ENCODE data around the gene STX11. TPM values are rescaled to one million over a fixed set of nuclear protein-coding genes. Genes with fewer than 3 reads are reported as not detected.

STX11 gene
- polyA plus RNA-seq, 2 of the 4 experiments (the other 2 are of a cell fraction), result 0.36 to 0.78 TPM

DNA sequence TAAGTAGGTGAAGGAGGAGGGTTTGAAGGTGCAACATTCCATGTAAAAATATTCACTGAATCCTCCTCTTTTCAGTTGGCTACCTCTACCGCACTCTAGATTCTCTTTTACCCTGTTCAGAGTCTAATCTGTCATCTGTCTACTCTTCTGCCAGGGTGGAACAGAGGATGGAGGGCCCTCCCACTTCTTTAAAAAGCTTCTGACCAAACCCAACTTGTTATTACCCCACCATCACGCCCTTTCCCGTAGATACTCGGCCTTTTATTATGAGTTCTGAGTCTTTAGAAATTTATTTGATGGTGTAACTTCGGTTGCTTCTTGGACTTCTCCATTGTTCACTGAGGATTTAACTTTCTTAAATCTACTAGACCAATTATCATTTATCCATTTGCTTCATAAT is 11.7 kb downstream of the STX11 start:
- Histone ChIP-seq H3K27ac (no peak overlapping the region), H3K4me2 (no peak overlapping the region), H3K4me3 (no peak overlapping the region), H3K4me1 (peaks cover 19% of the 10 kb centered on the region), H3K9me3 (no peaks in the 10 kb centered on the region)
- WGBS (ENCODE audit: missing lambda C conversion rate), result 88% methylated on average over 5 of the region's 5 CpGs
- FAIRE-seq, result no peak
- POLR2A ChIA-PET, result no interaction called here
- no peak for ATAC-seq
- CTCF ChIA-PET, result interaction anchor here (0.6 to 2.2 kb wide), 2 partner anchors 12 to 670 kb away, joined by 4 to 6 read pairs; no protein-coding TSS in a partner anchor
- TF ChIP-seq CHD4 (IDR thresholded peaks at IDR 0.05; ENCODE audit: borderline replicate concordance) (no peak), HEYL (CRISPR knock-in tag; IDR thresholded peaks at IDR 0.05) (no peak), GATA3 (IDR thresholded peaks at IDR 0.05; ENCODE audit: borderline replicate concordance) (no peak)
- no peak for DNase-seq (ENCODE audit: low read depth in 1 of 2, low spot score in 1 of 2)

DNA sequence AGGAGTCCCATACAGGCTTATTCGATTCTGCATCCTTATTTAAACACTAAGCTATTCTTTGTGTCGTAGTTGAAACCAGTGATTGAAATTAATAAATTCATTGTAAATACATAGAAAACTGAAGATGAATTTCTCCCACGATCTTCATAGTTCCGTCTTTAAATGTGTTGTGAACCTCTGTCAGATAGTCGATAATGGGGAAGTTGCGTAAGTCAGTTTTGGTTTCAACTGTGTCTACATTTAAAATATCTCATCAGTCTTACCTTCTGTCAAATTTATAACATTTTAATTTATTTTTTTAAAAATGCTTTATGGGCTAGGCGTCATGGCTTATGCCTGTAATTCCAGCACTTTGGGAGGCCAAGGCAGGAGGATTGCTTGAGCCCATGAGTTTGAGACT is 12.7 kb downstream of the STX11 start:
- ATAC-seq, result no peak
- H3K4me3 ChIP-seq, result no peak overlapping the region
- 90% methylated on average over 7 of the region's 7 CpGs for WGBS (ENCODE audit: missing lambda C conversion rate)
- POLR2A ChIA-PET, result no interaction called here
- no peaks in the 10 kb centered on the region for H3K9me3 ChIP-seq
- no peak overlapping the region for H3K4me2 ChIP-seq
- CTCF ChIA-PET, result interaction anchor here (2.2 kb wide), 1 partner anchor 11 kb away, joined by 4 read pairs; no protein-coding TSS in a partner anchor
- no peak for DNase-seq (ENCODE audit: low read depth in 1 of 2, low spot score in 1 of 2)
- FAIRE-seq, result no peak
- H3K27ac ChIP-seq, result no peak overlapping the region
- TF ChIP-seq, protein P1, sequence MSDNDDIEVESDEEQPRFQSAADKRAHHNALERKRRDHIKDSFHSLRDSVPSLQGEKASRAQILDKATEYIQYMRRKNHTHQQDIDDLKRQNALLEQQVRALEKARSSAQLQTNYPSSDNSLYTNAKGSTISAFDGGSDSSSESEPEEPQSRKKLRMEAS (IDR thresholded peaks at IDR 0.05), result no peak
- no peak for TF ChIP-seq HDAC2 (IDR thresholded peaks at IDR 0.05)
- H3K4me1 ChIP-seq, result peaks cover 12% of the 10 kb centered on the region

DNA sequence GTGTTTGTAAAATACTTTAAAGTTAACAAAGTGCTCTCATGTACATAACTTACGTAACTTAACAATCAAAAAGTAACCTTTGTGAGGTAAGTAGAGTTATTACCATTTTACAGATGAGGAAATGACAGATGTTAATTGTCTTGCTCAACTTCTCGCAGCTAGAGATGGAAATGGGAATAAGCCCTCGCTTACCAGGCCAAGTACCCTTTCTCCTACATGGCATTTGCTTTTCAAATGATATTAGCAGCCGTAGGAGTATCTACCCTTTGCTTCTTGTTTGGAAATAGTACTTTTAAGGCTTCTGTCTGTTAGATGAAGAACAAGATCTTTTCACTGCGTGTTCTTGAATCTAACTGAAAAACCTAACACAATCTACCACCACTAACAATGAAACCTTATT is 15.5 kb downstream of the STX11 start:
- DNase-seq (ENCODE audit: low read depth in 1 of 2, low spot score in 1 of 2) (no peak), FAIRE-seq (no peak), ATAC-seq (no peak)
- WGBS (ENCODE audit: missing lambda C conversion rate), result 80% methylated on average over 5 of the region's 5 CpGs
- Histone ChIP-seq H3K9me3 (no peaks in the 10 kb centered on the region), H3K27ac (no peak overlapping the region), H3K4me1 (no peaks in the 10 kb centered on the region), H3K4me2 (no peak overlapping the region), H3K4me3 (no peak overlapping the region)
- CTCF ChIA-PET, result no interaction called here
- TF ChIP-seq CHD4 (IDR thresholded peaks at IDR 0.05; ENCODE audit: borderline replicate concordance) (no peak), RCOR1 (IDR thresholded peaks at IDR 0.05; ENCODE audit: low read depth, low read length) (no peak), FOXS1 (CRISPR knock-in tag; IDR thresholded peaks at IDR 0.05) (no peak), RAD21 (conservative IDR thresholded peaks at IDR 0.05 in 1 of 2, IDR thresholded peaks at IDR 0.05 in 1 of 2) (no peak), ZSCAN20 (CRISPR knock-in tag; IDR thresholded peaks at IDR 0.05) (no peak), CEBPB (IDR thresholded peaks at IDR 0.05) (no peak), FOSL2 (IDR thresholded peaks at IDR 0.05) (no peak), FOSL2 (CRISPR knock-in tag; IDR thresholded peaks at IDR 0.05) (no peak), HOXB13 (CRISPR knock-in tag; IDR thresholded peaks at IDR 0.05; ENCODE audit: low read depth) (no peak), ZNF302 (CRISPR knock-in tag; IDR thresholded peaks at IDR 0.05) (no peak), JUN (IDR thresholded peaks at IDR 0.05) (no peak), KDM5A (IDR thresholded peaks at IDR 0.05) (no peak), RNF2 (IDR thresholded peaks at IDR 0.05; ENCODE audit: borderline replicate concordance, low read depth) (no peak), JUNB (IDR thresholded peaks at IDR 0.05) (no peak), BHLHE40 (IDR thresholded peaks at IDR 0.05; ENCODE audit: low read depth, low read length) (no peak)
- TF ChIP-seq, protein P2, sequence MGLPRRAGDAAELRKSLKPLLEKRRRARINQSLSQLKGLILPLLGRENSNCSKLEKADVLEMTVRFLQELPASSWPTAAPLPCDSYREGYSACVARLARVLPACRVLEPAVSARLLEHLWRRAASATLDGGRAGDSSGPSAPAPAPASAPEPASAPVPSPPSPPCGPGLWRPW (IDR thresholded peaks at IDR 0.05), result no peak
- TF ChIP-seq, protein P3, sequence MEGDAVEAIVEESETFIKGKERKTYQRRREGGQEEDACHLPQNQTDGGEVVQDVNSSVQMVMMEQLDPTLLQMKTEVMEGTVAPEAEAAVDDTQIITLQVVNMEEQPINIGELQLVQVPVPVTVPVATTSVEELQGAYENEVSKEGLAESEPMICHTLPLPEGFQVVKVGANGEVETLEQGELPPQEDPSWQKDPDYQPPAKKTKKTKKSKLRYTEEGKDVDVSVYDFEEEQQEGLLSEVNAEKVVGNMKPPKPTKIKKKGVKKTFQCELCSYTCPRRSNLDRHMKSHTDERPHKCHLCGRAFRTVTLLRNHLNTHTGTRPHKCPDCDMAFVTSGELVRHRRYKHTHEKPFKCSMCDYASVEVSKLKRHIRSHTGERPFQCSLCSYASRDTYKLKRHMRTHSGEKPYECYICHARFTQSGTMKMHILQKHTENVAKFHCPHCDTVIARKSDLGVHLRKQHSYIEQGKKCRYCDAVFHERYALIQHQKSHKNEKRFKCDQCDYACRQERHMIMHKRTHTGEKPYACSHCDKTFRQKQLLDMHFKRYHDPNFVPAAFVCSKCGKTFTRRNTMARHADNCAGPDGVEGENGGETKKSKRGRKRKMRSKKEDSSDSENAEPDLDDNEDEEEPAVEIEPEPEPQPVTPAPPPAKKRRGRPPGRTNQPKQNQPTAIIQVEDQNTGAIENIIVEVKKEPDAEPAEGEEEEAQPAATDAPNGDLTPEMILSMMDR (IDR thresholded peaks at IDR 0.05), result no peak
- POLR2A ChIA-PET, result no interaction called here

DNA sequence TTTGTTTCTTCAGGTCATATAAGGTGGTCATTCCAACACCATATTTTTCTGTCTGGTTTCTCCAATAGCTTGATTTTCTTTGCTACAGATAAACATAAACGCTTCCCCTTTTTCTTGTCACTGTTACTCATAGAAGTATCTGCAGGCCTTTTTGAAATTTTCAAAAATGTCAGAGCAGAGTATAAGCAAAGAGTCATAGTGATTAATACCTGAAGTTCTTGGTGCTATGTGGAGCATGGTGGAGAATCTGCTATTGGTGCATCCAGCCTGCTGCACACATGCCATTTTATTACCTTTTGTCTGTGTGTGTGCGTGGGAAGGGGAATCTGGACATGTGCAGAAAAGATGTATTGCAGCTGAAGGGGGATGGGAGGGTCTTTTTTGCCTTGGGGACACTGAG is 19.7 kb downstream of the STX11 start:
- Histone ChIP-seq H3K4me1 (no peaks in the 10 kb centered on the region), H3K27ac (no peak overlapping the region), H3K4me2 (no peak overlapping the region), H3K9me3 (no peaks in the 10 kb centered on the region), H3K4me3 (no peak overlapping the region)
- TF ChIP-seq, protein P4, sequence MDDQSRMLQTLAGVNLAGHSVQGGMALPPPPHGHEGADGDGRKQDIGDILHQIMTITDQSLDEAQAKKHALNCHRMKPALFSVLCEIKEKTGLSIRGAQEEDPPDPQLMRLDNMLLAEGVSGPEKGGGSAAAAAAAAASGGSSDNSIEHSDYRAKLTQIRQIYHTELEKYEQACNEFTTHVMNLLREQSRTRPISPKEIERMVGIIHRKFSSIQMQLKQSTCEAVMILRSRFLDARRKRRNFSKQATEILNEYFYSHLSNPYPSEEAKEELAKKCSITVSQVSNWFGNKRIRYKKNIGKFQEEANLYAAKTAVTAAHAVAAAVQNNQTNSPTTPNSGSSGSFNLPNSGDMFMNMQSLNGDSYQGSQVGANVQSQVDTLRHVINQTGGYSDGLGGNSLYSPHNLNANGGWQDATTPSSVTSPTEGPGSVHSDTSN (IDR thresholded peaks at IDR 0.05), result no peak
- TF ChIP-seq POLR2A (IDR thresholded peaks at IDR 0.05; ENCODE audit: low read length), result no peak
- TF ChIP-seq RFX5 (IDR thresholded peaks at IDR 0.05), result no peak
- no peak for TF ChIP-seq EHF (CRISPR knock-in tag; IDR thresholded peaks at IDR 0.05)
- no peak for TF ChIP-seq ZC3H11A (IDR thresholded peaks at IDR 0.05)
- TF ChIP-seq HOXB13 (CRISPR knock-in tag; IDR thresholded peaks at IDR 0.05; ENCODE audit: low read depth), result no peak
- TF ChIP-seq TP53 (CRISPR knock-in tag; IDR thresholded peaks at IDR 0.05), result no peak
- no peak for TF ChIP-seq HDAC2 (IDR thresholded peaks at IDR 0.05)
- TF ChIP-seq KDM5A (IDR thresholded peaks at IDR 0.05), result no peak
- no peak for TF ChIP-seq ZFP36 (IDR thresholded peaks at IDR 0.05; ENCODE audit: borderline replicate concordance, partially characterized antibody)
- WGBS (ENCODE audit: missing lambda C conversion rate), result 85% methylated on average over 2 of the region's 2 CpGs
- ATAC-seq, result no peak
- ChIA-PET POLR2A (no interaction called here), CTCF (no interaction called here)
- no peak for DNase-seq (ENCODE audit: low read depth in 1 of 2, low spot score in 1 of 2)
- no peak for FAIRE-seq

Measured in A549 (cell line).